T-cell (primary cell): ENCODE results near the gene ZFYVE9. TPM values are rescaled to one million over a fixed set of nuclear protein-coding genes. Genes with fewer than 3 reads are reported as not detected.

Source experiments
- ATAC-seq, 4 experiments: fragments of 200-7000 bp in 3 of 4; fragments of 150-1000 bp in 1 of 4; cut with Tn5 transposase; replicated peaks in 1 of 4; 1 replicate in 3 of 4; 2 replicates in 1 of 4; pipeline ENCODE4 v1.10.0; 2021; ENCODE audit warnings: moderate library complexity in 3 of 4, mild to moderate bottlenecking in 2 of 4, moderate number of reproducible peaks in 1 of 4
- CTCF ChIA-PET, 2 donors: fragments of 300-600 bp; sonication (Branson Sonifier 250); formaldehyde crosslinking; loops; one replicate each; lab custom pipeline; 2022; ENCODE audit warnings: antibody characterized with exemption in 2 of 2; lab: Charles Lee
- POLR2A ChIA-PET, 2 donors: fragments of 300-600 bp; sonication (Branson Sonifier 250); formaldehyde crosslinking; loops; one replicate each; lab custom pipeline; 2022; ENCODE audit warnings: antibody characterized with exemption in 2 of 2; lab: Charles Lee
- DNase-seq, 35 experiments: peaks; one replicate each; pipeline versions ENCODE4 v3.0.0 to v3.0.0-alpha.2; 2013 to 2023
- H3K27ac ChIP-seq: one replicate; pipeline ENCODE4 v1.5.1; 2013; ENCODE audit warnings: low read length
- H3K27me3 ChIP-seq, 2 experiments: replicated peaks in 1 of 2; 1 replicate in 1 of 2; 2 replicates in 1 of 2; pipeline versions ENCODE4 v1.6.1 to v1.7.0; 2013; ENCODE audit warnings: low read length in 1 of 2, mixed read lengths in 1 of 2; ENCODE audit not compliant: control insufficient read depth in 2 of 2, insufficient read depth in 2 of 2; ENCODE audit errors: extremely low read depth in 1 of 2
- H3K36me3 ChIP-seq, 2 donors: 1 replicate in 1 of 2; 2 replicates in 1 of 2; pipeline versions ENCODE4 v1.6.1 to v1.7.0; 2013; ENCODE audit warnings: low read length in 1 of 2; ENCODE audit not compliant: control insufficient read depth in 2 of 2, insufficient read depth in 1 of 2; ENCODE audit errors: extremely low read depth in 1 of 2
- H3K4me1 ChIP-seq, 2 experiments: 1 replicate in 1 of 2; 2 replicates in 1 of 2; pipeline versions ENCODE4 v1.6.1 to v1.7.0; 2013; ENCODE audit warnings: low read length in 2 of 2, mixed read lengths in 1 of 2; ENCODE audit not compliant: insufficient read depth in 2 of 2, control insufficient read depth in 1 of 2; ENCODE audit errors: extremely low read depth in 1 of 2
- H3K4me3 ChIP-seq, 2 donors: 1 replicate in 1 of 2; 2 replicates in 1 of 2; pipeline versions ENCODE4 v1.5.1 to v1.7.0; 2013; ENCODE audit warnings: mild to moderate bottlenecking in 2 of 2, low read length in 1 of 2, moderate library complexity in 1 of 2; ENCODE audit not compliant: control insufficient read depth in 1 of 2; ENCODE audit errors: extremely low read depth in 1 of 2
- H3K9me3 ChIP-seq: 2 replicates; pipeline ENCODE4 v1.7.0; 2013
- H3K27ac Mint-ChIP-seq, 2 donors: one replicate each; pipeline ENCODE4 v1.8.0; 2020 to 2021; ENCODE audit warnings: mild to moderate bottlenecking in 2 of 2, mixed read lengths in 2 of 2
- H3K27me3 Mint-ChIP-seq, 2 donors: one replicate each; pipeline ENCODE4 v1.8.0; 2021 to 2022; ENCODE audit warnings: mixed read lengths in 2 of 2
- H3K36me3 Mint-ChIP-seq: one replicate; pipeline ENCODE4 v1.8.0; 2021; ENCODE audit warnings: mixed read lengths
- H3K4me1 Mint-ChIP-seq, 3 donors: one replicate each; pipeline ENCODE4 v1.8.0; 2020 to 2022; ENCODE audit warnings: mixed read lengths in 3 of 3, mild to moderate bottlenecking in 1 of 3
- H3K4me3 Mint-ChIP-seq, 3 donors: one replicate each; pipeline ENCODE4 v1.8.0; 2020 to 2022; ENCODE audit warnings: mild to moderate bottlenecking in 3 of 3, mixed read lengths in 3 of 3, moderate library complexity in 3 of 3
- H3K9me3 Mint-ChIP-seq, 3 donors: one replicate each; pipeline ENCODE4 v1.8.0; 2020 to 2022; ENCODE audit warnings: mixed read lengths in 3 of 3
- WGBS: methylation state at CpG from one replicate; pipeline ENCODE4 v1.1.5; 2013; ENCODE audit warnings: missing lambda C conversion rate; ENCODE audit not compliant: insufficient coverage; 5-methylcytosine and 5-hydroxymethylcytosine counted together
- total RNA-seq, 35 experiments: library from RNA in 6 of 35; stranded (reverse) in 6 of 35; fragments of 120-200 nt in 1 of 35; gene quantifications; one replicate each; pipeline versions ENCODE4 v1.2.1 to v1.2.4 and lab custom pipeline; 2013 to 2026

ZFYVE9 gene
- total RNA-seq, 5 donors from 2014 or later (not counting 1 experiment from before 2014, with no cell fraction given): 6.5 to 9.0 (median 8.7) TPM

DNA sequence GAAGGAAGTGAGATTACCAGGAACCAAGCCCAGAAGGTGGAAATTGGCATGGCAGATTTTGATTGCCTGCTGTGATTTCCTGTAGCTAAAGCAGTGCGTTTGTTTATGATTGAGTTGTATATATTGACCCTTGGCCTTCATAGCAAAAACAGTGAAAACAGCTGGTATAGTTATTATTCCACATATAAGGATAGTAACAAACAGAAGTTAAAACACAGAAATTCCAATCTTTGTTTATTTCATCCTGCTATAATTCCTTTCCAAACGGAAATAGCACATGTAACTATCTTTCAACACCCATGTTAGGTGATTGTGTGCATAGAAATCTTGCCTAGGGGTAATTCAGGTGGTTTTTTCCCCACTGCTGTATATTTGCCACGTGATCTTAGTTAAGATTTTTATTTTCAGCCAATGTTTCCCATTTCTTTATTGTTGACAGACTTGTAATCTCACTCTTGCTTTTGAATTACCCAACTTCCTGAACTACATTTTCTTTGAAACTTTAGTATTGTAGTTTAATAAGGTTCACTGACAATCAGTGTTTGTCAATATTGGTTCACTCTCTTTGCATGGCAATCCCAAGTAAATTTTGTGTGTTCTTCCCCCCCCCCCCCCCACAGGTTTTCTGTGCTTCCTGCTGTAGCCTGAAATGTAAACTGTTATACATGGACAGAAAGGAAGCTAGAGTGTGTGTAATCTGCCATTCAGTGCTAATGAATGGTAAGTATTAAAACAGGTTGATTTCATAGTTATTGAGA is 121.4 kb downstream of the ZFYVE9 start:
- H3K36me3 Mint-ChIP-seq: peaks cover 2% of the 10 kb centered on the region
- H3K9me3 Mint-ChIP-seq: no peaks in the 10 kb centered on the region
- CTCF ChIA-PET: no interaction called here
- Histone ChIP-seq H3K4me3 (no peak overlapping the region), H3K36me3 (no peaks in the 10 kb centered on the region), H3K27ac (no peak overlapping the region), H3K4me1 (no peaks in the 10 kb centered on the region), H3K27me3 (no peaks in the 10 kb centered on the region), H3K9me3 (no peaks in the 10 kb centered on the region)
- no peaks in the 10 kb centered on the region for H3K27me3 Mint-ChIP-seq
- no peak overlapping the region for H3K4me3 Mint-ChIP-seq
- POLR2A ChIA-PET: interaction anchor here in 1 of 2 donors (0.6 kb wide), 1 partner anchor 9 kb away, joined by 3 read pairs; no protein-coding TSS in a partner anchor
- DNase-seq (no peak), ATAC-seq (no peak)
- H3K27ac Mint-ChIP-seq: no peak overlapping the region
- no peaks in the 10 kb centered on the region for H3K4me1 Mint-ChIP-seq
- WGBS: no CpG with 5 or more reads among the region's 3 CpGs

DNA sequence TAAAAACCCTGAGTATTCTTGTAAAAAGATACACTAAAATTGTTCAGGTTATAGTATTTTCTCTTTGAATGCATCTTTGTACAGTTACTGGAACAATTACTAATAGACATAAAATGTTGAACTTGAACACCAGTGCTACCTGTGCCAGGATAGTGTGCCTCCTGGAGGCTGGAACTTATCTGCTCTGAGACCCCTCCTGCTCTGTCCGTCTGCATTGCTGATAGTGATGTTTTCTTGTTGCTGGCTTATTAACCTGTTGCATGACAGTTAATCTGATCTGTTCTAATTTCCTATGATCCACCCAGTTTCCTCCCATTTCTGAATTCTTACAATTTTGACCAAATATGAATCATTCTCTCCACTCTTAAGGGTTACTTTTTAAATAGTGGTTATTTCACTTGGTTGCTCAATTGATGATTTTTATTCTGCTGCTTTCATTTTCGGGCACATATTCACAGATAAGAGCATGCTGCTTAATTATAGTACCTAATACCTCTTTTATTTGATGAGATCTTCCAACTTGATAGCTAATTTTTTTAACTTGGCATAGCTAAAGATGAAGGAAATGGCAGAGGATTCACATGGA is 122.7 kb downstream of the ZFYVE9 start:
- ChIA-PET CTCF (interaction anchor here in 1 of 2 donors (0.6 kb wide), 1 partner anchor 27 kb away, joined by 3 read pairs; no protein-coding TSS in a partner anchor), POLR2A (no interaction called here)
- WGBS: no CpG with 5 or more reads among the region's 2 CpGs
- Mint-ChIP-seq H3K4me1 (no peaks in the 10 kb centered on the region), H3K36me3 (peaks cover 10% of the 10 kb centered on the region), H3K9me3 (no peaks in the 10 kb centered on the region), H3K4me3 (no peak overlapping the region), H3K27ac (no peak overlapping the region), H3K27me3 (no peaks in the 10 kb centered on the region)
- DNase-seq (no peak), ATAC-seq (no peak)
- Histone ChIP-seq H3K9me3 (no peaks in the 10 kb centered on the region), H3K36me3 (no peaks in the 10 kb centered on the region), H3K27ac (no peak overlapping the region), H3K4me3 (no peak overlapping the region), H3K4me1 (no peaks in the 10 kb centered on the region), H3K27me3 (no peaks in the 10 kb centered on the region)

DNA sequence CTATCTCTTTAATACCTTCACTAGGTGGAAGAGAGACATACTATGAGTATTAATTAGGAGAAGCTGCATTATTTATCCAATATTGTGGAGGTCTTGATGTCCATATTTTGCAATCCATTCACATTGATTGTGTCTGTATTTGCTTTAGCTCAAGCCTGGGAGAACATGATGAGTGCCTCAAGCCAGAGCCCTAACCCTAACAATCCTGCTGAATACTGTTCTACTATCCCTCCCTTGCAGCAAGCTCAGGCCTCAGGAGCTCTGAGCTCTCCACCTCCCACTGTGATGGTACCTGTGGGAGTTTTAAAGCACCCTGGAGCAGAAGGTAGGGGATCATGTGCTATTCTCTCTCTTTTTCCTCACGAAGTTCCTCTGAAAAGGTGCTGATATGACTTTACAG is 124.6 kb downstream of the ZFYVE9 start:
- Mint-ChIP-seq H3K27me3 (no peaks in the 10 kb centered on the region), H3K36me3 (peaks cover 15% of the 10 kb centered on the region), H3K27ac (no peak overlapping the region), H3K4me3 (no peak overlapping the region), H3K9me3 (no peaks in the 10 kb centered on the region), H3K4me1 (no peaks in the 10 kb centered on the region)
- DNase-seq (no peak), ATAC-seq (no peak)
- ChIA-PET POLR2A (no interaction called here), CTCF (no interaction called here)
- H3K4me3 ChIP-seq: no peak overlapping the region
- no peaks in the 10 kb centered on the region for H3K4me1 ChIP-seq
- no peak overlapping the region for H3K27ac ChIP-seq
- H3K36me3 ChIP-seq: no peaks in the 10 kb centered on the region
- no CpG with 5 or more reads among the region's 1 CpG for WGBS
- no peaks in the 10 kb centered on the region for H3K27me3 ChIP-seq
- H3K9me3 ChIP-seq: no peaks in the 10 kb centered on the region

DNA sequence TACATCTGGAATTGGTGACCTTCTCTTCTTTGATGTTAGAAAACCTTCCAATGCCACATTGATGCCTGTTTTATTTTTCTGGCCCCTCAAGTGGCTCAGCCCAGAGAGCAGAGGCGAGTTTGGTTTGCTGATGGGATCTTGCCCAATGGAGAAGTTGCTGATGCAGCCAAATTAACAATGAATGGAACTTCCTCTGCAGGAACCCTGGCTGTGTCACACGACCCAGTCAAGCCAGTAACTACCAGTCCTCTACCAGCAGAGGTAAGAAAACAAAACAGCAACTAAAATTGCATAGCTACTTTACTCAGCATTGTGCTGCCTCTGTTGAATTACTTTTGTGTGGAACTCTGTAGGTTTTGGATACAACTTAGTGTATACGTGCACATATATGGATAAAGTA is 126.5 kb downstream of the ZFYVE9 start:
- no peaks in the 10 kb centered on the region for H3K9me3 ChIP-seq
- H3K27ac ChIP-seq: no peak overlapping the region
- H3K36me3 Mint-ChIP-seq: peaks cover 15% of the 10 kb centered on the region
- H3K4me3 ChIP-seq: no peak overlapping the region
- DNase-seq (no peak), ATAC-seq (no peak)
- H3K27me3 ChIP-seq: no peaks in the 10 kb centered on the region
- WGBS: 92% methylated on average over 1 of the region's 3 CpGs
- no peaks in the 10 kb centered on the region for H3K4me1 ChIP-seq
- H3K27me3 Mint-ChIP-seq: no peaks in the 10 kb centered on the region
- ChIA-PET CTCF (no interaction called here), POLR2A (interaction anchor here in 1 of 2 donors (0.6 kb wide), 1 partner anchor 221 kb away, joined by 3 read pairs; no protein-coding TSS in a partner anchor)
- no peak overlapping the region for H3K4me3 Mint-ChIP-seq
- H3K36me3 ChIP-seq: no peaks in the 10 kb centered on the region
- H3K9me3 Mint-ChIP-seq: no peaks in the 10 kb centered on the region
- no peak overlapping the region for H3K27ac Mint-ChIP-seq
- H3K4me1 Mint-ChIP-seq: no peaks in the 10 kb centered on the region

DNA sequence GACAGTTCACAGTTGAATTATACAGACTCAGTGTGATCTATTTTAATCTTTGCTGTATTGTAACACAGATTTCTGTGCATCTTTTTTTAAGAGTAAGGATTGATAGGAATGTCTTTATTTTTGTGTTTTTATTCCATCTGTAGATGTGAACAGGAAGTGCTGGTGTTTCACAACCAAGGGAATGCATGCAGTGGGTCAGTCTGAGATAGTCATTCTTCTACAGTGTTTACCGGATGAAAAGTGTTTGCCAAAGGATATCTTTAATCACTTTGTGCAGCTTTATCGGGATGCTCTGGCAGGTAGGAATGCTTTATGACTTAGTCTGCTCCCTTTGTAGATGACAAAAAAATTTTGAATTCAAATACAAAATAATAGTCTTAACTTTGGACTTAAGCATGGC is 139.6 kb downstream of the ZFYVE9 start:
- no peak for ATAC-seq

DNA sequence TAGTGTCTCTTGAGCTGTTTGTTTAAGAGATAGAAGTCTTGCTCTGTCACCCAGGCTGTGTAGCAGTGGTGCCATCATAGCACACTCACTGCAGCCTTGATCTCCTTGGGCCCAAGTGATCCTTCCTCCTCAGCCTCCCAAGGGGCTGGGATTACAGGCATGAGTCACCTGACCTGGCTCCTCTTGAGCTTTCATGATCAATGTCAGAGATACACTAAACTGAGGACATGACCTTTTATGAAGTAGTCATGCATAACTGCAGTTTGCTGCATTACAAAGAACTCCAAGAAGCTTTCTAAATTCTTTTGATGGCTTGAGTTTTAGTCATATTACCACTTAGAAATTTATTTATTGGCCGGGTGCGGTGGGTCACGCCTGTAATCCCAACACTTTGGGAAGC is 146.4 kb downstream of the ZFYVE9 start:
- ATAC-seq (no peak), DNase-seq (no peak)
- H3K4me1 Mint-ChIP-seq: no peaks in the 10 kb centered on the region
- Histone ChIP-seq H3K4me1 (no peaks in the 10 kb centered on the region), H3K27ac (no peak overlapping the region), H3K36me3 (no peaks in the 10 kb centered on the region), H3K9me3 (no peaks in the 10 kb centered on the region), H3K27me3 (no peaks in the 10 kb centered on the region), H3K4me3 (no peak overlapping the region)
- ChIA-PET CTCF (no interaction called here), POLR2A (no interaction called here)
- H3K36me3 Mint-ChIP-seq: peaks cover 8% of the 10 kb centered on the region
- no peaks in the 10 kb centered on the region for H3K27me3 Mint-ChIP-seq
- H3K4me3 Mint-ChIP-seq: no peak overlapping the region
- 94% methylated on average over 3 of the region's 3 CpGs for WGBS
- no peak overlapping the region for H3K27ac Mint-ChIP-seq
- H3K9me3 Mint-ChIP-seq: no peaks in the 10 kb centered on the region

More for the DNA sequence above, 139.6 kb downstream of the ZFYVE9 start:
- Histone ChIP-seq H3K36me3 (no peaks in the 10 kb centered on the region), H3K4me3 (no peak overlapping the region), H3K4me1 (no peaks in the 10 kb centered on the region), H3K27me3 (no peaks in the 10 kb centered on the region), H3K27ac (no peak overlapping the region), H3K9me3 (no peaks in the 10 kb centered on the region)
- H3K27me3 Mint-ChIP-seq: no peaks in the 10 kb centered on the region
- no peak for DNase-seq
- H3K36me3 Mint-ChIP-seq: peaks cover 19% of the 10 kb centered on the region
- H3K4me3 Mint-ChIP-seq: no peak overlapping the region
- H3K27ac Mint-ChIP-seq: no peak overlapping the region
- CTCF ChIA-PET: no interaction called here
- H3K4me1 Mint-ChIP-seq: no peaks in the 10 kb centered on the region
- WGBS: 100% methylated on average over 1 of the region's 2 CpGs
- H3K9me3 Mint-ChIP-seq: no peaks in the 10 kb centered on the region
- POLR2A ChIA-PET: no interaction called here
